Measurements from ENCODE around the gene HOXB1. TPM values are rescaled to one million over a fixed set of nuclear protein-coding genes. Genes with fewer than 3 reads are reported as not detected.

HOXB1 gene
- total RNA-seq, 1 donor = not detected

Other genes starting within 250 kb of the HOXB1 start
- gene SKAP1, start 100.8 kb downstream of the HOXB1 start, total RNA-seq = 40.1 TPM
- 7.6 TPM for gene HOXB2, start 14.1 kb upstream of the HOXB1 start, total RNA-seq
- gene HOXB4, start 47.3 kb upstream of the HOXB1 start, total RNA-seq = 0.31 TPM
- gene HOXB3, start 59.2 kb upstream of the HOXB1 start, total RNA-seq = 0.94 TPM
- gene HOXB5, start 62.8 kb upstream of the HOXB1 start, total RNA-seq = not detected
- not detected for gene HOXB6, start 74.0 kb upstream of the HOXB1 start, total RNA-seq
- gene HOXB7, start 80.0 kb upstream of the HOXB1 start, total RNA-seq = 0.10 TPM
- gene HOXB8, start 84.3 kb upstream of the HOXB1 start, total RNA-seq = 0.10 TPM
- not detected for gene HOXB9, start 95.3 kb upstream of the HOXB1 start, total RNA-seq
- gene PRAC1, start 191.5 kb upstream of the HOXB1 start, total RNA-seq = not detected
- gene PRAC2, start 192.2 kb upstream of the HOXB1 start, total RNA-seq = not detected
- gene HOXB13, start 197.7 kb upstream of the HOXB1 start, total RNA-seq = not detected